HuH-7.5 (cell line): Measurements from ENCODE around the gene TENT4B.
"Not testable (repeated sequence)": the region's sequence is repeated elsewhere in the genome, so short reads cannot be mapped to it uniquely, and the experiment has no call there.

ENCODE experiments used
- DNase-seq: peaks from one replicate; pipeline ENCODE4 v3.0.0; 2011; ENCODE audit warnings: low spot score

Gene TENT4B

GRCh38 chr16:50152807-50153595 is at the start of gene TENT4B:
Gene TENT4B (plus strand): TSS chr16:50153306. CDS start chr16:50153622, 316 bp downstream.
- peak; percentile 81 for DNase-seq

GRCh38 chr16:50103764-50104163 is 49.3 kb upstream of the TENT4B start:
- DNase-seq: no peak

- DNase-seq: no peak
Measured at GRCh38 chr16:50114357-50115129, 38.6 kb upstream of the TENT4B start.

- no peak for DNase-seq
Measured at GRCh38 chr16:50120711-50121110, 32.4 kb upstream of the TENT4B start.

GRCh38 chr16:50121278-50121677 is 31.8 kb upstream of the TENT4B start:
- no peak for DNase-seq

GRCh38 chr16:50121721-50122445 is 31.2 kb upstream of the TENT4B start:
- DNase-seq: no peak

GRCh38 chr16:50123417-50123816 is 29.7 kb upstream of the TENT4B start:
- DNase-seq: no peak

GRCh38 chr16:50124769-50125168 is 28.3 kb upstream of the TENT4B start:
- no peak for DNase-seq

GRCh38 chr16:50126183-50126582 is 26.9 kb upstream of the TENT4B start:
- DNase-seq: no peak

GRCh38 chr16:50132571-50132970 is 20.5 kb upstream of the TENT4B start:
- not testable (repeated sequence) for DNase-seq

- DNase-seq: no peak
Measured at GRCh38 chr16:50133214-50133613, 19.9 kb upstream of the TENT4B start.

GRCh38 chr16:50136399-50136798 is 16.7 kb upstream of the TENT4B start:
- DNase-seq: no peak

- DNase-seq: no peak
Measured at GRCh38 chr16:50137268-50137667, 15.8 kb upstream of the TENT4B start.

GRCh38 chr16:50139580-50139979 is 13.5 kb upstream of the TENT4B start:
- DNase-seq: no peak

- DNase-seq: no peak
Measured at GRCh38 chr16:50144211-50144610, 8.9 kb upstream of the TENT4B start.

GRCh38 chr16:50146479-50147435 is 6.3 kb upstream of the TENT4B start:
- no peak for DNase-seq

- no peak for DNase-seq
Measured at GRCh38 chr16:50151322-50151721, 1.8 kb upstream of the TENT4B start.

GRCh38 chr16:50151756-50152155 is 1.4 kb upstream of the TENT4B start:
- DNase-seq: no peak

- no peak for DNase-seq
Measured at GRCh38 chr16:50152351-50152806, 727 bp upstream of the TENT4B start.

GRCh38 chr16:50153596-50154419 is 702 bp downstream of the TENT4B start:
- peak; percentile 24 for DNase-seq
